ENCODE data around the gene ELFN1.
"Not testable (repeated sequence)": the region's sequence is repeated elsewhere in the genome, so short reads cannot be mapped to it uniquely, and the experiment has no call there.

The ELFN1 gene

GRCh38 chr7:1715671-1716074 lies 45.6 kb downstream of the ELFN1 start:
- H3K4me3 ChIP-seq (ENCODE audit: low read depth, low read length) = no peak overlapping the region
- TF ChIP-seq CTCF (IDR thresholded peaks at IDR 0.05; ENCODE audit: low read depth, low read length) = no peak

GRCh38 chr7:1716263-1717094 lies 46.4 kb downstream of the ELFN1 start:
- H3K4me3 ChIP-seq (ENCODE audit: low read depth, low read length) = no peak overlapping the region
- no peak for TF ChIP-seq CTCF (IDR thresholded peaks at IDR 0.05; ENCODE audit: low read depth, low read length)

GRCh38 chr7:1717095-1717483 lies 47.0 kb downstream of the ELFN1 start:
- H3K4me3 ChIP-seq (ENCODE audit: low read depth, low read length) = no peak overlapping the region
- TF ChIP-seq CTCF (IDR thresholded peaks at IDR 0.05; ENCODE audit: low read depth, low read length) = no peak

GRCh38 chr7:1717903-1718676 lies 48.0 kb downstream of the ELFN1 start:
- no peak overlapping the region for H3K4me3 ChIP-seq (ENCODE audit: low read depth, low read length)
- TF ChIP-seq CTCF (IDR thresholded peaks at IDR 0.05; ENCODE audit: low read depth, low read length) = no peak

GRCh38 chr7:1718850-1719249 lies 48.8 kb downstream of the ELFN1 start:
- not testable (repeated sequence) for H3K4me3 ChIP-seq (ENCODE audit: low read depth, low read length)

GRCh38 chr7:1719256-1719655 lies 49.2 kb downstream of the ELFN1 start:
- H3K4me3 ChIP-seq (ENCODE audit: low read depth, low read length) = not testable (repeated sequence)

GRCh38 chr7:1719913-1720312 lies 49.8 kb downstream of the ELFN1 start:
- no peak overlapping the region for H3K4me3 ChIP-seq (ENCODE audit: low read depth, low read length)

More at GRCh38 chr7:1719913-1720312, 49.8 kb downstream of the ELFN1 start:
- TF ChIP-seq CTCF (IDR thresholded peaks at IDR 0.05; ENCODE audit: low read depth, low read length) = no peak
